GM19397 (cell line): ENCODE measurements around the gene BCAS4.

Experiments
- ATAC-seq: cut with Tn5 transposase; IDR thresholded peaks from one replicate; pipeline ENCODE4 v1.9.1; 2021; ENCODE audit warnings: mild to moderate bottlenecking, moderate library complexity; ENCODE audit not compliant: unreplicated experiment

BCAS4 gene

DNA sequence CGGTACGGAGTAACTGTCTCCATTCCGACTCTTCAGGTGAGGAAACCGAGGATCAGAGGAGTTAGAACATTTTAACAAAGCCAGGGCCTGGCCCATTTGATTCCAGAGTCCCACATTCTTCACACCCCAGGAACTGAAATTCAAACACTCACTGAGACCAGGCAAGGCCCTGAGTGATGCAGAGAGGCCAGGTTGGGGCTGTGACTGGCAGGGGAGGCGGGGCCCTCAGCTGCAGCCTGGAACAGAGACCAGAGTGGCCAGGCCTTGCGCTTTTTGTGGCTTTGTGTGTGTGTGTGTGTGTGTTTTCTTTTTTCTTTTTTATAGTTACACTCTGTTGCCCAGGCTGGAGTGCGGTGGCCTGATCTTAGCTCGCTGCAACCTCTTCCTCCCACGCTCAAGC, 57.2 kb downstream of the BCAS4 start:
- ATAC-seq = no peak

DNA sequence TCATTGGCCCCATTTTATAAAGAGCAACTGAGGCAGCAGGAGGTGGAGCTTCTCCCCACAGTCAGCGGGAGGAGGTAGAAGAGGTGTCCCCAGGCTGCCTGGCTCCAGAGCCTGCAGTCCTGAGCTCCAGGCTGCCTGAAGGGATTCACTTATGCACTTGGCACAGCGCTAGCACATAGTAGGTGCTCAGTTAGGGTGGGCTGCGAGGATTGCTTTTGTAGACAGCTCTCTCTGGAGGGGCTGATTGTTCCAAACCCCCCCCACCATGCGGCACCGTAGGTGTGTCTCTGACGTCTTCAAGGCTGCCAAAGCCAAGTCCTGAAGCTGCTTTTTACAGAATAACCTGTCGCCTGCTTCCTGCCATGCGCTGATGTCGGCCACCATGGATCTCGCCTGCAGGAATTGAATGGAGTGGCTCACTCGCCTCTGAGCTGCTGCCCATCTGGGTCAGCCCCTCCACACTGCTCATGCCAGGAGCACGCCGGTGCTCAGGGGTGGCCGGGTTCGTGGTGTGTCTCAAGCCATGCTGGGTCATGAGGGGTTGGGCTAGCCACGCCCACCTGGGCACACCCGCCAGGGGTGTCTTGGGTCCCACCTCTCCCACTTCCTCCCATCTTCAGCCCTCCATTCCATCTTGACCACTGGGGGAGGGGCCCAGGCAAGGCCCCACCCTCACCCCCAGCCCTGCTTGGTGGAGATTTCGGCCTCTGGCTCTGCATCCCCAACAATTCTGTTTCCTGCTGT, 59.8 kb downstream of the BCAS4 start:
- no peak for ATAC-seq

DNA sequence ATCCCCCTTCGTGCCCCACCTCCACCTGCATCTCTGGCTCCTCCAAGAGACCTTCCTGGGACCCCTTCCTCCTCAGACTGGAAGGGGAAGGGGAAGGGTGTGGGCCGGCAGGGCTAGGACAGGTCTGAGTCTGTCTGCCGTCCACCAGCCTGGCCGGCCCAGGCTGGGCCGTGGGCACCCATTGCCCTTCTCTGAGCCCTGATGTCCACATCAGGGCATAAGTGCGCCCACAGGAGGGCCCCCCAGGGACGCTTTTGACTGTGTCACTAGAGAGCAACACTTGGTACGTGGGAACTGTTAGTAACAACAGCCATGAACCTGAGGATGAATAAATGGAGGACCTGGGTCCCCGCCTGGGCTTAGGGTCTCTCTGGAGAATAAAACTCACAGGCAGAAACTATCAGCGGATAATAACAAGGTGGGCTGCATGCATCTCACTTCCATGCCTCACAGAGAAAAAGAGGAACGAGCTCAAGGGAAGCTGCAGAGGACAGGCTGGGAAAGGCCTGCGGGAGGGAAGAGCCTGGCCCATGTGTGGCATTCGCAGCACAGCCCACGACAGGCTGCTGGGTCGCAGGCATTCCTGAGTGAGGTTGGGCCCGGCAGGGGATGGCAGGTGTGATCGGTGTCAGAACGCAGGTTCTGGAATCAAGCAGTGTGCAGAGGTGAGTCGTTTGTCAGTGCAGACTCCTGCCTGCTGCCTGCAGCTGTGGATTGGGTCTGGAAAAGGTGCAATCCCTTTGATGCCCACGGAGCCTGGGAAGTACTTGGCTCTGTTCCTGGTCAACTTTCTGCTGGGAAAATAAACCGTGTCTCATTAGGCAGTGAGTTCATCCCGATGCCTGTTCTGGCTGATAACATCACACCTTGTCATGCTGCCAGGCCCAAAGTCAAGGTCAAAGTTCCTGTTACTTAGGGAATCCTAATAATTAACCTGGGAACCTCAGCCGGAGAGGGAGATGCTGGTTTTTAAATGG, 60.9 kb downstream of the BCAS4 start:
- ATAC-seq = no peak

DNA sequence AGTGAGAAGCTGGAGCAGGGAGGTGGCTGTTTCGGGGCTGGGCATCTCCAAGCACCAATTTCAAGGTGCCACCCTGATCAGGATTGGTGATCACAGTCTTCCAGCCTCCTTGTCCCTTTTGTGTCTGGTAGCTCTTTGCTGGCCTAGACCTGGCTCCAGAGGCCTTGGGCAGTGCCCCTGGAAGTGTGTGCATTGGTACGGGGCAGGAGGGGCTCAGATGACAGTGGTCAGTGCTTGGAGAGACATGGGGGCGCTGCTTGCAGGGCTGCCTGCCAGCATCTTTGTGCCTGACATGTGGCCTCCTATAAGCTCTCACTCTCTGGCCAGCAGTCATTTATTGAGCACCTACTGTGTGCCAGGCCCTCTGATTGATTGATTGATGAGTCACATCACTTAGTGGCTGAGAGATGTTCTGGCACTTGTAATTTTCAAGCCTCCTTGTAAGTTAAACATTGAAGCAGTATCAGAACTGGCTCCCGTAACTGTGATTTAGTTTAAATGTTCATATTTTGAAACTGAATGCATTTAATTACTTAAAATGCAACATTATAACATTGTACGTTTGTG, 61.7 kb downstream of the BCAS4 start:
- no peak for ATAC-seq

DNA sequence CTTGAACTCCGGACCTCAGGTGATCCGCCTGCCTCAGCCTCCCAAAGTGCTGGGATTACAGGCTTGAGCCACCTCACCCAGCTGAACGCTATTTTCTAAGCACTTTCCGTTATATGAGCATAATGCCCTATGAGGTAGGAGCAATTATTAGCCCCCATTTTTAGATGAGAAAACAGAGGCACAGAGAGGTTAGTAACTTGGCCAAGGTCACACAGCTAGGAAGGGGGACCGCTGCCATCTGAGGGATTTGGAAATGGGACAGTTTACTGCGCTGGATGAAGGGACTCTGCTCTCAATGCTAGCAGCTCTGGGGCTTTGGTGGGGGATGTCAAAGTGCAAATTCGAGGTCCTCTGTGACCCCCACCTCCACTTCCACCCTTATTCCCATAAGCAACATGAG, 62.5 kb downstream of the BCAS4 start:
- ATAC-seq = no peak

DNA sequence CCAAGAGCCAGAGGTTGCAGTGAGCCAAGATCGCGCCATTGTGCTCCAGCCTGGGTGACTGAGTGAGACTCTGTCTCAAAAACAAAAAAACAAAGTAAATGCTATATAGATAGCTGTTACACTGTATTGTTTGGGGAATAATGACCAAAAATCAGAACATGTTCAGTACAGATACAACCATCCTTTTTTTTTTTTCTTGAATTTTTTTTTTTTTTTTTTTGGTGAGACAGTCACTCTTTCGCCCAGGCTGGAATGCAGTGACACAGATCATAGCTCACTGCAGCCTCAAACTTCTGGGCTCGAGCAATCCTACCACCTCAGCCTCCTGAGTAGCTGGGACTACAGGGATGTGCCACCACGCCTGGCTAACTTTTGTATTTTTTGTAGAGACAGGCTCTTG, 63.7 kb downstream of the BCAS4 start:
- no peak for ATAC-seq

DNA sequence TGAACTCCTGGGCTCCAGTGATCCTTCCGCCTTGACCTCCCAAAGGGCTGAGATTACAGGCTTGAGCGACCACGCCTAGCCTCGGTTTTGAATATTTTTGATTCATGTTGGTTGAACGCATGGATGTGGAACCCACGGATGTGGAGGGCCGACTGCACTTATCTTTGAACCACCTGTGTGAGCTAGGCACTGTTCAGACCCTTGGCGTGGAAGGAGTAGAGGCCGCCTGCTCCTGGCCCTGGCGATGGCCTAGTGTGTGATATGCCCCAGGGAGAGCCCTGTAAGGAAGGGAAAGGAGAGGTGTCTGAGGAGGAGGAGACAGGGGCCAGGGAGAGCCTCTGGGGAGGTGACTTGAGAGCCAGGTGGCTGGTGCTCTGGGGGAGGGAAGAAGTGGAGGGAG, 64.3 kb downstream of the BCAS4 start:
- no peak for ATAC-seq

DNA sequence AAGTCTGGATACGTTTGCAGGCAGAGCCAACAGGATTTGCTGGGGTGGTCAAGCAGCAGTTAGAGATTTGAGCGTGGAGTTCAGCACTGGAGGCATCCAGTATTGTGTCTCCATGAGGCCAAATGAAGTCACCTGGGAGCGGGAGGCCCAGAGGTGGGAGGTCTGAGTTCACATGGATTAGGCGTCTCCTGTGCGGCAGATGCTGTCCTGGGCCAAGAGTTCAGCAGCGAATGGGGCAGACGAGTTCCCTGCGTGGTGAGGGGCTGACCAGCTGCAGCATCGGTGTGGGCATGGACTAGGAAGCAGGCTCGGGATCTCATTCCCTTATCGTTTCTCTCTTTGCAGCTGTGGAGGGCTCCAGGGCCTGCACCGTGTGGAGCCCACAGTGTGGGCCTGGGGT, 66.2 kb downstream of the BCAS4 start:
- no peak for ATAC-seq

DNA sequence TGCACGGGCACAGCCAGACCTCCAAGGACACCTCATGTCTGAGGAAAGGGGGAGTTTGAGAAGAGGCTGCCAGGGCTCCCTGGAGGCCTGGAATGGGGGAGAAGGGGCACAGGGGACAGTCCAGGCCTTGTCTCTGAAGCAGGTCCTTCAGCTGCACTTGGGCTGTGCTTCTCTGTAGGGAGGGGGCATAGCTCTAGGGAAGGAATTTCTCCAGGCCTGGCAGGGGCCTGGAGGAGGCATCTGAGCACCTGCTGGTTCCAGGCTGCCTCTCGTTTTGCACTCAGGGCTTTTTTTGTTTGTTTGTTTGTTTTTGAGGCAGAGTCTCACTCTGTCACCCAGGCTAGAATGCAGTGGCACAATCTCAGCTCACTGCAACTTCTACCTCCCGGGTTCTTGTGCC, 67.7 kb downstream of the BCAS4 start:
- no peak for ATAC-seq

DNA sequence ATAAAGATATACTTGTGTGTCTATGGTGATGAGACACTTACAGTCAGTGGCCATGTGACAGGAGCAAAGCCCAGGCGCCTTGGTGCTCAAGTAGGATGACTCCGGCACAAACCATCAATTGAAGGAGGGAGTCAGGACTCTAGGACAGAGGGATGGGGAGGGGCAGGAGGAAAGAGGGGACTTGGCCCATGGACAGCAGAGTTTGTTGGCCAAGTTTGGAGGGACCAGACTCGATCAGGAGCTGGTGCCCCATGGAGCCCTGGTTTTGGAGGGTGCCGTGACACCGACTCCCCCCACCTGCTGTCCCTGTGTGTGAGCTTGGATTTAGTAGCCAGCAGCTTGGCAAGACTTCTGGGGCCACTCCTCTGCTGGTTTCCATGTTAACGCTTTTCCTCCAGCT, 70.3 kb downstream of the BCAS4 start:
- ATAC-seq = no peak

DNA sequence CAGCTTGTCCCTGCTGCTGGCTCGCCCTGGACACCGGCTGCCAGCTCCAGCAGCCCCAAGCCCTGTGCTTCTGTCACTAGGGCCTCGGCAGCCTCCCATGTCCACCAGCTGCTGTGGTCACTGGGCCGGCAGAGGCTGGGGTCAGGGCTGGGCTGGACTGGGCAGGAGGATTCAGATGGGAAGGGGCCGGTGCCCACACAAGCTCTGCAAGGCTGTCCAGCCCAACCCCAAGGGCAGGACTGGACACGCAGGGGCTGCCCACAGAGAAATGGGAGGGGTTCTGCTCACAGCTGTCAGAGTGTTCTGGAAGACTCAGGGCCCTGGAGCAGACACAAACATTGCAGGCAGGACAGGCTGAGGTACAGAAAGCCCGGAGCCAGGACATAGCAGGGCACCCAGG, 70.7 kb downstream of the BCAS4 start:
- ATAC-seq = no peak

DNA sequence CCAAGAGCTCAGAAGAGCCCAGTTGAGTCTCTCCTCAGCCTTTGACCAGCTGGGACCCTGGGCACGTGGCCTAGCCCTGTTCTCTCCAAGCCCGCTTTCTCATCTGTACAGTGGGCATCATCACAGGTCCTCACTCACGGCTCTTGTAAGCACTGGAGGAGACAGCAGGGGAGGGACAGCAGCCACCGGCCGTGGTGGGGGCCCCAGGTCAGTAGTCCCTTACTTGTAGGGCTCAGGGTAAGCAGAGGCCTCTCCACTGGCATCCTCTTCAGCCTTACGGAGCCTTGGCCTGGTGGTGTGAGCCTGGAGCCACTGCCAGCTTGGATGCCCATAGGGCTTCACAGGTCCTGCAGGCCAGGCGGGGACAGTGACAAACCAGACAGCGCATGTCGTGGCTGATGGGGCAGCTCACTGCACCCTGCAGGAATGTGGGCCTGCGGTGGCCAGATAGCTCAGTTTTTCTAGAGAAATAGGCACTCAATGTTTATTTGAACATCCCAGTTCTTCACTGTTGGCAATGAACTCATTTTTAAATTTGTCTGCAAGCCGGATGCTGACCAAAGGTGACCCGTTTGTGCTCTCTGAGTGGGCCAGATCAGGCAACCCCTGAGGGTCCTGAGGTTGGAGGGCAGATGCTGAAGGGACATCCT, 71.3 kb downstream of the BCAS4 start:
- no peak for ATAC-seq

DNA sequence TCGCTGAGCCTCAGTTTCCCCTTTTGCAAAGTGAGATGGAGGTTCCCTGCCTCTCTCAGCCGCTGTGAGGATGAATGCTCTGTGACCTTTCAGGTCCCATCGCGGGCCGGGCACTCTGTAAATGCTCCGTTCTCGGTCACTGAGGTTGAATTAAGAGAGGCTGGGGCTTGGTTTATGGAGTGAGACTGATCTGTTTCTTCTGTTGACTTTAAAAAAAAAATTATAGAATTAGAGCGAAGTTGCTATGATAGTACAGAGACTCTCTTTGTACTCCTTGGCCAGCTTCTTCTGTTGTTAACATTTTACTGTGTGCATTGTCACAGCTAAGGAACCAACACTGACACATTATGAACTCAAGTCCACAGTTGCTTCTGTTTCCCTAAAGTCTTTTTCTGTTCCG, 72.0 kb downstream of the BCAS4 start:
- no peak for ATAC-seq

DNA sequence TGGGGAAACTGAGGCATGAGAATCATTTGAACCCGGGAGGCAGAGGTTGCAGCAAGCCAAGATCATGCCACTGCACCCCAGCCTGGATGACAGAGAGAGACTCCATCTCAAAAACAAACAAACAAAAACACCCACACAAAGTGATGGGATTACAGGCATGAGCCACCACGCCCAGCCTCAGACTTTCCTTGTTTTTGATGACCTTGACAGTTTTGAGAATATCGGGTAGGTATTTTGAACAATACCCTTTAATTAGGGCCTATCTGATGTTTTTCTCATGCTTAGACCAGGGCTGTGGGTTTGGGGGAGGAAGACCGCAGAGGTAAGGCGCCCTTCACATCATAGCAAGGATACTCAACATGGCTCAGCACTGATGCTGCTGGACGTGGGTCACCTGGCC, 72.9 kb downstream of the BCAS4 start:
- ATAC-seq = no peak

DNA sequence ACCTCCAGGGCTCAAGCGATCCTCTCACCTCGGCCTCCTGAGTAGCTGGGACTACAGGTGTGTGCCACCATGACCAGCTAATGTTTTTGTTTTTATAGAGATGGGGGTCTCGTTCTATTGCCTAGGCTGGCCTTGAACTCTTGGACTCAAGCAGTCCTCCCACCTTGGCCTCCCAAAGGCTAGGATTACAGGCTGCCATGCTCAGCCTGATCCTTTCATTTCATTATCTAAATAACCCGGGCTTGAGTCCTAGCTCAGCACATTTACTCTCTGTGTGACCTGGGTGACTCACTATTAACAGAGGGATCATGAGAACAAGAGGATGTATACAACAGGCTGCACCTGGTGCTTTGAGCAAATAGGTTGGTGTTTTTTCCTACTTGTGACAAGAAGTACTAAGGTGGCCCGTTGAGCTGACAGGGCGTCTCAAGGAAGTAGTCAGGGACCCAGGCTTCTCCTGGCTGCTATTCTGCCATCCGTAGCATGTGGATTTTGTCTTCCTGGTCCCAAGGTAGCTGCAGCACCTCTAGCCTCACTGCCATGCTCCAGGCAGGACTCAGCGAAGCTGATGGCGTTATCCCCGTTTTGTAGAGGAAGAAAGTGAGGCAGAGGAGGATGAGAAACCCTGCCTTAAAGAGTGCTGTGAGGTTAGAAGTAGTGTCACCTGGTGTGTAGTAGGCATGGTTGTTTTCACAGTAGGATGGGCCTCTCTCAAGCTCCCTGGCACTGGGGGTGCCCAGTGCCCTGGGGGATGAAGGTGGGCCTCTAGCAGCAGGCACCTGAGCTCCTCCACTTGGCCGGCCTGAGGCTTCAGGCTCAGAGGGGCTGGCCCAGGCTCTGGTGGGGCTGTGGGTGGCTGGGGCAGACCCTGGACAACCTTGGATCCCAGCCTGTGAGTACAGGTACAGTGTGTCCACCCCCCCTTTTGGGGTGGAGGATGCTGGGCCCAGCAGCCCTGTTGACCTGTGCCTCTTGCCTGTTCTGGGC, 73.9 kb downstream of the BCAS4 start:
- no peak for ATAC-seq

DNA sequence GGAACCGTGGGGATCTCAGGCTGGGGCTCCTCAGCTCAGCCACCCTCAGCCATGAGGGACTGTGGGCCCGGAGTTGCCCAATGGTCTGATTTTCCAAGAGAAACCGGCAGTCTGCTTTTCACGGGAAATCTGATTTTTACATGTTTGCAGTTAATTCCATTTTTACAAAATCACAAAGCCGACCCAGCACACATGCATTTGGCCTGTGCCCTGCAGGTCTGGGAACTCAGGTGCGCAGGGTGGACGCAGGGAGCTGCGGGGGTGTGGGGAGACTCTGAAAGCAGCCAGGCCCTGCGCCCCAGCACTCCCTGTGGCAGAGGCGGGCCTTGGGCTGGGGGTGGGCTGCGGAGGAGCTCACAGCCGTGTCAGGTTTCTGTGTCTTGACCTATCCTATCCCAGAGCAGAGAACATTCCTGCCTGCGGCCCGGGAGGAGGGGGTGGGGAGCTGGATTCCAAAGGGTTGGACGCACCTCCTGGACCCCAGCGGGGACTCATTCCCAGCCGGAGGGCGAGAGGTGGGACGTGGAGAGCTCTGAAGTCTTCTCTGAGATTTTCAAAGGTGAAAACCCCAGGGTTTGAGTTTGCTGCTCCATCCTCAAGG, 75.8 kb downstream of the BCAS4 start:
- no peak for ATAC-seq

DNA sequence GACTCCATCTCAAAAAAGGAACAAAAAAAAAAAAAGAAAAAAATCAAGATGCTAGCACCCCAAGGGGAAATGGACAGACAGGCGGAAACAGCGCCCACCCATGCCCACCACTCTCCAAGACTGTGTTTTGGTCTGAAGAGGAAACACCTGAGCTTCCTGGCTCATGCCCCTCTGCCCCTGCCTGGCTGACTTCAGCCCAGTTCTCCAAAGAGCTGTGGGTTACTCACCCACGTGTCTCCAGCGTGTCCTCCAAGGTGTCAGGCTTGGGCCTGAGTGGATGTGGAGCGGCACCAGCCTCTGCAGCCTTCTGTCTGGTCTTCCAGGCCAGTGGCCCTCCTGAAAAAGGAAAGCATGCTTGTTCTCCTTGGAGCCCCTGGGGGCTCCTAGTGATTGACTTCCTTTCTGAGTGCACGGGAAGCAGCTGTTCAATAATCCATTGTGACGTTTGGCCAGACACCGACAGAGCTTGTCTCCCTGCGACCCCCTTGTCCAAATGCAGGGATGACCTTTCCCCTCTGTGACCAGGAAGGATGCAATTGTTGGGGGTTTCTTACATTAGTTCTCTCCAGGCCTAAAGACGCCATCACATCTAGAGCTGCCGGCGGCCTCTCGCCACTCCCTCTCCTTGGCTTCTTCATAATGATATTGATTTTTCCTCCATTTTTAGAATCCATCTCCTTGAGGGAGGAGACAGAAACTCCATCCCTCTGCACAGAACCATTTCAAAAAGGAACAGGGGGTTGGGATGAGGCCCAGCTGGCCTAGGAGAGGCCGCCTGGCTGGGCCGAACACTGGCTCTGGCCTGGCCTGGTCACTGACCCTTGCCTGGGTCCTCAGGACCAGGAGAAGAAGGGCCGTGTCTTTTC, 77.9 kb downstream of the BCAS4 start:
- ATAC-seq = no peak

DNA sequence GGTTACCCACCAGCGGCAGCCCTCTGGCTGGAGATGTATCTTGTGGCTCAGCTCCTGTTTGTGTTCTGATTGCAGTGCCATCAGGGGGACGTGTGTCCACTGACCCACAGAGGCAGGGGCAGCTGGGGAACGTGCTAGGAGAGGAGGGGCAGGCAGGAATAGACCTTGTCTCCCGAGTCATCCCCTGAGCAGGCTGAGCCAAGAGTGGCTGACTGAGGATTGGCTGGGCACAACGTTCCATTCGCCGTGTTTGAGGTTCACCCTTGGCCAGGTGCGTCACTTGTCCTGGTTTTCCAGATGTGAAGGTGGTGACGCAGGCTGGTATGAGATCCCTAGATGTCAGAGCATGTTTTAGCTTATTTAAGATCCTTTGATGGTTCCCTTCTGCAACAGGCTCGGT, 78.7 kb downstream of the BCAS4 start:
- no peak for ATAC-seq
